NK-92 treated with Interleukin-12 subunit alpha and Interleukin-12 subunit beta, amount 100 ng/mL, for 24 hours (cell line): ENCODE data around the gene SRGAP3.

Source experiments
- DNase-seq: peaks from one replicate; lab custom pipeline; 2025; lab: John Stamatoyannopoulos, UW

The SRGAP3 gene

GRCh38 chr3:9225268-9225667 is 24.2 kb downstream of the SRGAP3 start:
- no peak for DNase-seq

DNA sequence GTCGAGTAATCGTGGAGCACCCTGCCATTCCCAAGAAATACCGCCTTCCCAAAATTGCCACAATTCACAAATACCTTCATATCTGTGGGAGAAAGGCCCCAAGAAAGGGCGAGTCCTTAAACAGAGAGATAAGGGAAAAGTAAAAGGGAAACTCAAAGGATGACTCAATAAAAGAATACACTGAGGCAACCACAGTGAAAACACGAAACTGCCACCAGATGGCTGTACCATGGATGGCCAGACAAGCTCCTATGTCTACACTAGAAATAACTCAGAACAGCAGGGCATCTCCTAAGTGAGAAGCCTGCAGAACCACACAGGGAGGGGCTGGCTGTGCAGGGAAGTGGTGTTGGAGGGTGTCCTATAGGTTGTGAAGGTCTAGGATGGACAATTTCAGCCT is 25.0 kb downstream of the SRGAP3 start:
- DNase-seq = no peak

GRCh38 chr3:9223672-9224071 is 25.8 kb downstream of the SRGAP3 start:
- DNase-seq = no peak

GRCh38 chr3:9222956-9223639 is 26.3 kb downstream of the SRGAP3 start:
- no peak for DNase-seq

DNA sequence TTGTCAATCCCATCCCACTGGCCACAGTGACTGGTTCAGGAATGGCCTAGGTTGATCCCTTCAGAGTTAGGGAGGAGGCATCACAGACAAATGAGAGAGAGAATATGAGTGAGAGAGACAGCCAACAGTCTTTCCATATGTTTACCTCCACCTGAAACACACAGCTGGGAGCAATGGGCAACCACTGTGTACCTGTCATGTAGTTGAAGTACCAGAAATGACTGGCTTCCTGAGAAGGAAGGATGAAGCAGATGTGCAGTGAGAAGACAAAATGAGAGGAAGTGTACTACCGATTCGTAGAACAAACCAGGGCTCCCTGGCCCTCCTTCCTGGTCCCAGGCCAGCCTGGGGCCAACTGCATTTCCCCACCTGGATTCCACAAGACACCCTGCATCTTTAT is 27.4 kb downstream of the SRGAP3 start:
- DNase-seq = no peak

DNA sequence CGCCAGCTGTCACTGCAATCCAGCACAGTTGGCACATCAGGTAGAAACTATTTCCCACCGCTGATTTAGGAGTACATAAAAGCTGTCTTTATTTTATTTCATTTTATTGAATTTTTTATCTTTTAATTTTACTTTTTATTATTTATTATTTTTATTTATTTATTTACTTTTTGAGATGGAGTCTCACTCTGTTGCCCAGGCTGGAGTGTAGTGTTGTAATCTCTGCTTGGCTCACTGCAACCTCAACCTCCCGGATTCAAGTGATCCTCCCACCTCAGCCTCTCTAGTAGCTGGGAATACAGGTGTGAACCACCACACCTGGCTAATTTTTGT is 31.0 kb downstream of the SRGAP3 start:
- DNase-seq = no peak

DNA sequence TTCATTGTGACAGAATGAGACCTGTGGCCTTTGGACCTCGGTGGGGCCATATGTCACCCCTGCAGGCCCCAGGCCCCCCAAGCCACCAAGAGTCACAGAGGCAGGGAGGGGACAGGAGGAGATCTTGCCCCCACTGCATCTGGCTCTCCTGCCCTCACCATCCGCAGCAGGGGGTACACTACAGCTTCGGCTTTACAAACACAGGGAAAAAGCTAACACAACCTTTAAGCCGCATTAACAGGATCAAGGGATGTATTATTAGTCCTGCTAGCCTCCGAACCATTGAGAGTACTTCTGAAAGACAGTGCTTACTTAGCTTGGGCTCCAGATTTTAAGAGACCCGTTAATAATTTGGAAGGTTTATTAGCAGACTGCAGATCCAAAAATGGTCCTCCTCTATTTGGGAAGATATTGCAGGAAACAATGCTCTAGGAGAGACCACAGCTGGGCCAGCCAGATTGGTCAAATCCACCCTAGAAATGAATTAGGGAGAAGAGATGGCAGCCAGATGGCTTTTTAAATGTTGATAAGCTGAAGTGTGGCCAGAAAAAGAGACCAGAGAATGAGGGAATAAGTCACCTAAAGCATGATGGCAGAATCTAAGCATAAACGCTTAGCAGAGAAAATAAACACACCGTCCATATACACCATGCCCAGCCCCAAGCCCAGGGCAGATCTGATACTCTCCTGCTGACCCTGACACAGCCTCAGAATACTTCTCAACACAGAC is 31.5 kb downstream of the SRGAP3 start:
- DNase-seq = no peak

- DNase-seq = no peak
These were observed 32.7 kb downstream of the SRGAP3 start for GRCh38 chr3:9216736-9217135.

DNA sequence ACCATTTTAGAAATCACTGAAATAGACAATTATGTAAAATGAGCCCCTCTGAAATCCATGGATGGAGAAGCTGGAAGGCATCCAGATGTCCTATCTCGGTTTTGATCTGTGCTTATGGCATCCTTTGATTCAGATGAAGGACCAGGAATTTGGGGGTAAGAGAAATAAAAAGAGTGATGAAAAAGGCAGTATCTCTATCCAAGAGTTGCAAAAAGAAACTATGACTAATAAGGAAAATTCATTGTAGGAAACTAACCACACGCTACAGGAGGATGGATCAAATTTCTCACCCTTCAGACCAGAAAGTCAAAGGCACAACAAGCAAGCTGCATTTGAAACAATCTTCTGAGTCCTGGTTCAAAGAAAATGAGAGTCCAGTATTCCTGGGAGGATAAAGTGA is 34.8 kb downstream of the SRGAP3 start:
- no peak for DNase-seq

GRCh38 chr3:9214185-9214584 is 35.3 kb downstream of the SRGAP3 start:
- DNase-seq = no peak

DNA sequence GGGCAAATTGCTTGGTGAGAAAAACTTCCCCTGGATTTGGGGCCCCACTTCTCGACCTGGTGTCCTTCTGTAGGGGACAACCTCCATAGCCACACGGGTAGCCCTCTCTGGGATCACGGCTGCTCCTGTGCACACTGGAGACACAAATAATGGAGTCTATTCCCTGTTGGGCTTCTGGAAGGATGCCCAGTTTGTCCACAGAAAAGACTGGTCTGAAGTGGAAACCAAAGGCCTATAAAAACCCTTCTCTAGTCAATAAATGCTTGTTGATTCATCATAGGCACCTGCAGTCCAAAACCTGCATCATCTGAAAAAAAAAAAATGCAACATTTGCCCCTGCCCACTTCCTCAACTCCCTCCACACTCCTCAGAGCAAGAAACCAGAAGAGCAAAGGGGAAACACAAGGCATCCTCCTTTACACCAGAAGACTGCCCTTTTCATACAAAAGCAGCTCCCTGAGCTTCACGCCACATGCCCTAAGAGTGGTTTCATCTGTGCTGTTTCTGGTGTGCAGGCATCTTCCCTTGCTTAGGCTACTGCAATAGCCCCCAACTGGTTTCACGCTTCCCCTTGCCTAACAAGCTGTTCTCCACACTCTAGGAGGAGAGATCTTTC is 36.3 kb downstream of the SRGAP3 start:
- no peak for DNase-seq

DNA sequence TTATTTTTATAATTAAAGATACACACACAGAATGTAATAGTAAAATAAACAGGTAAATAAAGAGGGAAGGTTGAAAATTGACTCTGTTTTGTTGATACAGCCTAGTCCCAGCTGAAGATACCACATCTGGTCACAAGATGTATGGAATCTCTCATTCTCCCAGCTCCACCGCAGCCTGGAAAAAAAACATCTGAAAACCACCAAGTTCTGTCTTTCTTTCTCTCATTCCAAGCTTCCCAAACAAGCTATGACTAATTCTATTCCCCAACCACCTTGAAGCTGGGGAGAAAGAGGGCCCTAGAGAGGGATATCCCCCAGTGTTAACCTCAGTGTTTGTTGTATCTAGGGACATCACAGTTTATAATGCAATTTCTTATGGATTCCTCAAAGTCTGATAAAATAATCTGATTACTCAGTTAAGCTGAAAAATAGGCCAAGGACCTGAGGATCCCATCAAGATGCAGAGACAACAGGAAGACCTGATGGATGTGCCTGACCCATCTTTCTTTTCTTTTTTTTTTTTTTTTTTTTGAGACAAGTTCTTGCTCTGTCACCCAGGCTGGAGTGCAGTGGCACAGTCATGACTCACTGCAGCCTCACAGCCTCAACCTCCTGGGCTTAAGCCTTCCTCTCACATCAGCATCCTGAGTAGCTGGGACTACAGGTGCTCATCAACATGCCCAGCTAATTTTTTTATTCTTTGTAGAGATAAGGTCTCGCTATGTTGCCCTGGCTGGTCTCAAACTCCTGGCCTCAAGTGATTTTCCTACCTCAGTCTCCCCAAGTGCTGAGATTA is 38.1 kb downstream of the SRGAP3 start:
- DNase-seq = no peak

- no peak for DNase-seq
These were observed 39.7 kb downstream of the SRGAP3 start for GRCh38 chr3:9209777-9210176.

GRCh38 chr3:9208605-9209152 is 40.8 kb downstream of the SRGAP3 start:
- DNase-seq = no peak

- DNase-seq = no peak
These were observed 42.2 kb downstream of the SRGAP3 start for GRCh38 chr3:9207116-9207763.

- DNase-seq = no peak
These were observed 43.2 kb downstream of the SRGAP3 start for GRCh38 chr3:9206287-9206686.

DNA sequence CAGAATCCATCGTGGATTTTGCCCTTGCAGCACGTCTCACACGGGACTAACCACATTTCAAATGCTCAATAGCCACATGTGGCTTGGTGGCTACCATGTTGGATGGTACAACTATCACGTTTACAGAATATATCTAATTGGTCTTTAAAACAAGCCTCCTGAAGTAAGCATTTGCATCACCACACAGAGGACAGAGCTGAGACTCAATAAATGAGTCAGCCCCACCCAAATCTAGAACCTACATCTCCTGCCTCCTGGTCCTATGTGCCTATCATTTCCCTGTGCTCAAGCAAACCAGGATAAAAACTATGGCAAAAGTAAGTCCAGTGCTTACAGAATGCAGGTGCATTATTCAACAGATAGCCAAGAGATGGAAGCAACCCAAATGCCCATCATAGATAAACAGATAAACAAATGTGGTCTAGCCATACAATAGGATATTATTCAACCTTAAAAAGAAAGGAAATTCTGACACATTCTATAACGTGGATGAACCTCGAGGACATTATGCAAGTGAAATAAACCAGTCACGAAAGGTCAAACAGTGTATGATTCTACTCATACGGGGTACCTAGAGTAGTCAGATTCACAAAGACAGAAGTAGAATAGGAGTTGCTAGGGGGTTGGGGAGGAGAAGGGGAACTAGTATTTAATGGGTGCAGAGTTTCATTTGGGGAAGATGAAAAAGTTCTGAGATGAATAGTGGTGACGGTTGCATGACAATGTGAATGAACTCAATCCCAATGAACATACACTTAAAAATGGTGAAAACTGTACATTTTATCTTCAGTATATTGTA is 43.9 kb downstream of the SRGAP3 start:
- no peak for DNase-seq

DNA sequence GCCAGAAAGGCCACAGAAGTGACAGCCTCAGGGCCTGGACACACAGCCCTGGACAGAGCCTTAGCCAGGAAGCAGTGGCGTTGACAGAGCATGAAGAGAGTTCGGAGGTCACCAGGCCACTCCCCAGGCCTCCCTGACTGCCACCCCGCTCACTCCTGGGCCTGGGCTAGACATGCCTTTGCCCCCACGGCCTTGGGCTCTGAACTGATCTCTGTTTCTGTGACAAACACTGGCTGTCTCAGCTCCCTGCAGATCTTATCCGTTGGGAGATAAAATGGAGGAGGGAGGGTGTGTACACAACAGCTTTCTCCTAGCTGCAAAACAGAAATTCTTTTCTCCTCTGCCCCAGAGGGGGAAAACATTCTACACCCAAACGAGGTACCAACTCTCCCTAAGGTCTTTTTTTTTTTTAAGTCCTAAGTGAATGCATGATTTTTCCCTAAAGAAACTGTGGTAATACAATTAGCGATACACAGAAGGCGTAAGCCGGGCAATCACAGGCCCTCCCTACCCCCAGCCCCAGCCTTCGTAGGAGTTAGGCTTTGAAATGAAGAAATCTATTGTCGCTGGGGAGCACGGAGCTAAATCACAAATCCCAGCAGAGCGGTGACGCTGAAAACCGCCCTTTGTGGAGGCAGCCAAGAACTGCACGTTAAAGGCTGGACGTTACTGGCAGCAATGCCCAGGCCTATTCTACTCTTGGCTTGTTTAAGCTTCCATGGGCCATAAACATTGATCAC is 45.0 kb downstream of the SRGAP3 start:
- DNase-seq = no peak

- DNase-seq = no peak
These were observed 46.1 kb downstream of the SRGAP3 start for GRCh38 chr3:9203317-9203716.

DNA sequence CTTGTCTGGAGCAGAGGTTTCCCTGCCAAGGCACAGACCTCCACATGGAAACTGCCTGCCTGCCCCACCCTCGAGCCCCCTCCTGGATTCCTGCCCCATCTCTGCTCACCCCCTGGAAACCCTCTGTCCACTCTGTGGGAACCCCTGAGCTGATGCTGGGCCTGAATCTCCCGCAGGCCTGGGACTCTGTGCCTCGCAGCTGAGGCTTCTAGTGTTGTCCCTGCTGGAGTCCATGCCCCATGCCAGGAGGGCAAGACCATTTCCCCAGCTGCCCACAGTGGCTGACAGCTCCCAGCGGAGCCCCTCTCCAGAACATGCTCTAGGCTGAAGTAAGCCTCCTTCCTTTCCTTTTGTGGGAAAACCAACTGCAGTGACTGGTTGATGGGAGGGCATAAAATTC is 46.9 kb downstream of the SRGAP3 start:
- DNase-seq = no peak
